ENCODE results near the gene FAM3B. TPM values are rescaled to one million over a fixed set of nuclear protein-coding genes. Genes with fewer than 3 reads are reported as not detected.

Gene FAM3B
- total and polyA plus RNA-seq, 2 experiments from 2014 or later = 2.5 to 3.6 TPM

GRCh38 chr21:41304068-41304720, 12.4 kb upstream of the FAM3B start:
- peaks cover 6% of the 10 kb centered on the region; the same call in 2 of the 3 replicates for H3K36me3 Mint-ChIP-seq (ENCODE audit: low read depth)
- no peaks in the 10 kb centered on the region for H3K4me1 ChIP-seq (ENCODE audit: insufficient read depth)
- H3F3A ChIP-seq (replicated peaks; ENCODE audit: low read depth) = no peaks in the 10 kb centered on the region
- H3K79me2 ChIP-seq (replicated peaks; ENCODE audit: insufficient read depth) = no peaks in the 10 kb centered on the region
- H3K4me3 Mint-ChIP-seq = no peak overlapping the region
- H3K4me1 Mint-ChIP-seq = peaks cover 4% of the 10 kb centered on the region
- peaks cover 9% of the 10 kb centered on the region; the same call in 1 of the 2 replicates for H3K9me2 ChIP-seq (ENCODE audit: insufficient read depth)
- H3K4me3 ChIP-seq = no peak overlapping the region
- DNase-seq (ENCODE audit: low spot score) (no peak), ATAC-seq (no peak)
- no peaks in the 10 kb centered on the region for H3K27me3 ChIP-seq (ENCODE audit: insufficient read depth)
- no peak overlapping the region for H3K27ac ChIP-seq (ENCODE audit: low read depth)
- H4K20me1 ChIP-seq (replicated peaks; ENCODE audit: insufficient read depth) = no peaks in the 10 kb centered on the region
- no peak overlapping the region for H2AFZ ChIP-seq
- H3K27me3 Mint-ChIP-seq (ENCODE audit: insufficient read depth, low read depth, poor library complexity) = peaks cover 5% of the 10 kb centered on the region
- no peak overlapping the region for H3K4me2 ChIP-seq
- TF ChIP-seq EZH2phosphoT487 (IDR thresholded peaks at IDR 0.05; ENCODE audit: unreplicated experiment) (no peak), NANOG (IDR thresholded peaks at IDR 0.05; ENCODE audit: borderline replicate concordance) (no peak), EZH2 (IDR thresholded peaks at IDR 0.05; ENCODE audit: low read depth, unreplicated experiment) (no peak), JUNB (IDR thresholded peaks at IDR 0.05; ENCODE audit: unreplicated experiment) (no peak), CREB1 (CRISPR knock-in tag; IDR thresholded peaks at IDR 0.05; ENCODE audit: low read depth) (no peak), STAT1 (IDR thresholded peaks at IDR 0.05; ENCODE audit: unreplicated experiment) (no peak), ZNF331 (CRISPR knock-in tag; IDR thresholded peaks at IDR 0.05; ENCODE audit: low read depth) (no peak), POLR2AphosphoS5 (IDR thresholded peaks at IDR 0.05; ENCODE audit: low read depth) (no peak), REST (IDR thresholded peaks at IDR 0.05; ENCODE audit: unreplicated experiment) (no peak), ZNF114 (CRISPR knock-in tag; IDR thresholded peaks at IDR 0.05) (no peak)
- TF ChIP-seq, protein P1, sequence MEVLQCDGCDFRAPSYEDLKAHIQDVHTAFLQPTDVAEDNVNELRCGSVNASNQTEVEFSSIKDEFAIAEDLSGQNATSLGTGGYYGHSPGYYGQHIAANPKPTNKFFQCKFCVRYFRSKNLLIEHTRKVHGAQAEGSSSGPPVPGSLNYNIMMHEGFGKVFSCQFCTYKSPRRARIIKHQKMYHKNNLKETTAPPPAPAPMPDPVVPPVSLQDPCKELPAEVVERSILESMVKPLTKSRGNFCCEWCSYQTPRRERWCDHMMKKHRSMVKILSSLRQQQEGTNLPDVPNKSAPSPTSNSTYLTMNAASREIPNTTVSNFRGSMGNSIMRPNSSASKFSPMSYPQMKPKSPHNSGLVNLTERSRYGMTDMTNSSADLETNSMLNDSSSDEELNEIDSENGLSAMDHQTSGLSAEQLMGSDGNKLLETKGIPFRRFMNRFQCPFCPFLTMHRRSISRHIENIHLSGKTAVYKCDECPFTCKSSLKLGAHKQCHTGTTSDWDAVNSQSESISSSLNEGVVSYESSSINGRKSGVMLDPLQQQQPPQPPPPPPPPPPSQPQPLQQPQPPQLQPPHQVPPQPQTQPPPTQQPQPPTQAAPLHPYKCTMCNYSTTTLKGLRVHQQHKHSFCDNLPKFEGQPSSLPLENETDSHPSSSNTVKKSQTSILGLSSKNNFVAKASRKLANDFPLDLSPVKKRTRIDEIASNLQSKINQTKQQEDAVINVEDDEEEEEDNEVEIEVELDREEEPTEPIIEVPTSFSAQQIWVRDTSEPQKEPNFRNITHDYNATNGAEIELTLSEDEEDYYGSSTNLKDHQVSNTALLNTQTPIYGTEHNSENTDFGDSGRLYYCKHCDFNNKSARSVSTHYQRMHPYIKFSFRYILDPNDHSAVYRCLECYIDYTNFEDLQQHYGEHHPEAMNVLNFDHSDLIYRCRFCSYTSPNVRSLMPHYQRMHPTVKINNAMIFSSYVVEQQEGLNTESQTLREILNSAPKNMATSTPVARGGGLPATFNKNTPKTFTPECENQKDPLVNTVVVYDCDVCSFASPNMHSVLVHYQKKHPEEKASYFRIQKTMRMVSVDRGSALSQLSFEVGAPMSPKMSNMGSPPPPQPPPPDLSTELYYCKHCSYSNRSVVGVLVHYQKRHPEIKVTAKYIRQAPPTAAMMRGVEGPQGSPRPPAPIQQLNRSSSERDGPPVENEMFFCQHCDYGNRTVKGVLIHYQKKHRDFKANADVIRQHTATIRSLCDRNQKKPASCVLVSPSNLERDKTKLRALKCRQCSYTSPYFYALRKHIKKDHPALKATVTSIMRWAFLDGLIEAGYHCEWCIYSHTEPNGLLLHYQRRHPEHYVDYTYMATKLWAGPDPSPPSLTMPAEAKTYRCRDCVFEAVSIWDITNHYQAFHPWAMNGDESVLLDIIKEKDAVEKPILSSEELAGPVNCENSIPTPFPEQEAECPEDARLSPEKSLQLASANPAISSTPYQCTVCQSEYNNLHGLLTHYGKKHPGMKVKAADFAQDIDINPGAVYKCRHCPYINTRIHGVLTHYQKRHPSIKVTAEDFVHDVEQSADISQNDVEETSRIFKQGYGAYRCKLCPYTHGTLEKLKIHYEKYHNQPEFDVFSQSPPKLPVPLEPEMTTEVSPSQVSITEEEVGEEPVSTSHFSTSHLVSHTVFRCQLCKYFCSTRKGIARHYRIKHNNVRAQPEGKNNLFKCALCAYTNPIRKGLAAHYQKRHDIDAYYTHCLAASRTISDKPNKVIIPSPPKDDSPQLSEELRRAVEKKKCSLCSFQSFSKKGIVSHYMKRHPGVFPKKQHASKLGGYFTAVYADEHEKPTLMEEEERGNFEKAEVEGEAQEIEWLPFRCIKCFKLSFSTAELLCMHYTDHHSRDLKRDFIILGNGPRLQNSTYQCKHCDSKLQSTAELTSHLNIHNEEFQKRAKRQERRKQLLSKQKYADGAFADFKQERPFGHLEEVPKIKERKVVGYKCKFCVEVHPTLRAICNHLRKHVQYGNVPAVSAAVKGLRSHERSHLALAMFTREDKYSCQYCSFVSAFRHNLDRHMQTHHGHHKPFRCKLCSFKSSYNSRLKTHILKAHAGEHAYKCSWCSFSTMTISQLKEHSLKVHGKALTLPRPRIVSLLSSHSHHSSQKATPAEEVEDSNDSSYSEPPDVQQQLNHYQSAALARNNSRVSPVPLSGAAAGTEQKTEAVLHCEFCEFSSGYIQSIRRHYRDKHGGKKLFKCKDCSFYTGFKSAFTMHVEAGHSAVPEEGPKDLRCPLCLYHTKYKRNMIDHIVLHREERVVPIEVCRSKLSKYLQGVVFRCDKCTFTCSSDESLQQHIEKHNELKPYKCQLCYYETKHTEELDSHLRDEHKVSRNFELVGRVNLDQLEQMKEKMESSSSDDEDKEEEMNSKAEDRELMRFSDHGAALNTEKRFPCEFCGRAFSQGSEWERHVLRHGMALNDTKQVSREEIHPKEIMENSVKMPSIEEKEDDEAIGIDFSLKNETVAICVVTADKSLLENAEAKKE (CRISPR knock-in tag; IDR thresholded peaks at IDR 0.05) = no peak
- TF ChIP-seq, protein P2, sequence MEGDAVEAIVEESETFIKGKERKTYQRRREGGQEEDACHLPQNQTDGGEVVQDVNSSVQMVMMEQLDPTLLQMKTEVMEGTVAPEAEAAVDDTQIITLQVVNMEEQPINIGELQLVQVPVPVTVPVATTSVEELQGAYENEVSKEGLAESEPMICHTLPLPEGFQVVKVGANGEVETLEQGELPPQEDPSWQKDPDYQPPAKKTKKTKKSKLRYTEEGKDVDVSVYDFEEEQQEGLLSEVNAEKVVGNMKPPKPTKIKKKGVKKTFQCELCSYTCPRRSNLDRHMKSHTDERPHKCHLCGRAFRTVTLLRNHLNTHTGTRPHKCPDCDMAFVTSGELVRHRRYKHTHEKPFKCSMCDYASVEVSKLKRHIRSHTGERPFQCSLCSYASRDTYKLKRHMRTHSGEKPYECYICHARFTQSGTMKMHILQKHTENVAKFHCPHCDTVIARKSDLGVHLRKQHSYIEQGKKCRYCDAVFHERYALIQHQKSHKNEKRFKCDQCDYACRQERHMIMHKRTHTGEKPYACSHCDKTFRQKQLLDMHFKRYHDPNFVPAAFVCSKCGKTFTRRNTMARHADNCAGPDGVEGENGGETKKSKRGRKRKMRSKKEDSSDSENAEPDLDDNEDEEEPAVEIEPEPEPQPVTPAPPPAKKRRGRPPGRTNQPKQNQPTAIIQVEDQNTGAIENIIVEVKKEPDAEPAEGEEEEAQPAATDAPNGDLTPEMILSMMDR (conservative IDR thresholded peaks at IDR 0.05; ENCODE audit: low read depth in 2 of 2) = no peak
- TF ChIP-seq, protein P3, sequence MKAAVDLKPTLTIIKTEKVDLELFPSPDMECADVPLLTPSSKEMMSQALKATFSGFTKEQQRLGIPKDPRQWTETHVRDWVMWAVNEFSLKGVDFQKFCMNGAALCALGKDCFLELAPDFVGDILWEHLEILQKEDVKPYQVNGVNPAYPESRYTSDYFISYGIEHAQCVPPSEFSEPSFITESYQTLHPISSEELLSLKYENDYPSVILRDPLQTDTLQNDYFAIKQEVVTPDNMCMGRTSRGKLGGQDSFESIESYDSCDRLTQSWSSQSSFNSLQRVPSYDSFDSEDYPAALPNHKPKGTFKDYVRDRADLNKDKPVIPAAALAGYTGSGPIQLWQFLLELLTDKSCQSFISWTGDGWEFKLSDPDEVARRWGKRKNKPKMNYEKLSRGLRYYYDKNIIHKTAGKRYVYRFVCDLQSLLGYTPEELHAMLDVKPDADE (IDR thresholded peaks at IDR 0.05) = no peak
- H3K27ac Mint-ChIP-seq = no peak overlapping the region
- peaks cover 18% of the 10 kb centered on the region for H3K9me3 Mint-ChIP-seq
- no peaks in the 10 kb centered on the region for H3K36me3 ChIP-seq (ENCODE audit: insufficient read depth)

Data from GM23338 (cell line).